RPMI8226 (cell line): ENCODE data around the gene CRACDL.
"Not testable (repeated sequence)": the region's sequence is repeated elsewhere in the genome, so short reads cannot be mapped to it uniquely, and the experiment has no call there.

Experiments used
- DNase-seq: peaks from one replicate; pipeline ENCODE4 v3.0.0-alpha.2; 2015

Gene CRACDL

GRCh38 chr2:98771721-98772524, 164.1 kb downstream of the CRACDL start:
- peak; percentile 71 for DNase-seq

DNA sequence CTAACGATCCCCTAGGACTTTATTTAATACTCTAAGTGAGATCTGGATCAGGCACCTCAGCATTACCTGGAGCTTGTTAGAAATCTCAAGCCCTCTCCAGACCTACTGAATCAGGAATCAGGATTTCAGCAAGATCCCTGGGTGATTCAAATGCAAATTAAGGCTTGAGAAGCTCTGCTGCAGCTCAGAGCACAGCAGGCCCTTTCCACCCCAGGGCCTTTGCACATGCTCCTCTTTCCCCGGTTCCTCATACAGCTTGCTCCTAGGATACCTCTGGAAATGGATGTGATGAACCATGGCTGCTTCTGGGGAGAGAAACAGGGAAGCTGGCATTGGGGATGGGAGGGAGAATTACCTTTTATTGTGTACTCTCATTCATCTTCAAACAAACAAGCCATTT, 164.8 kb downstream of the CRACDL start:
- no peak for DNase-seq

DNA sequence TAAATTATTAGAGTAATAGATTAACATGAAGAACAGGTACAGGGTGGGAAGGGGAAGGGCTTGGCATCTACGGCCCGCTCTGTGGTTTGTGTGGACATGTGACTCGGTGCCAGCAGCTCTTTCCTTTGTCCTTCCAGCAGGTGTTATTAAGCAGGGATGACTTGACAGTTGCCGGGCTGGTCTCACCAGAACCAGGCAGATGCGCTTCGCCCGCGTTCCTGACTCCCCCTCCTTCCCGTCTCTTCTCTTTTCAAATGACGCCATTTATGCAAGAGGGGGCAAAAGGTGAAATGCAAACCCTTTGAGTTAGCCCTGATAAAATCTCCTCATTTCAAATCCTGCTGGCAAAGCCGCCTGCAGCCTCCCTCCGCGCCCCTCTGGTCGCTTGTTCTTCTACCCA, 166.2 kb downstream of the CRACDL start:
- DNase-seq, result no peak

- DNase-seq, result no peak
Observed at GRCh38 chr2:98769114-98769476, 166.9 kb downstream of the CRACDL start.

GRCh38 chr2:98768384-98769113, 167.5 kb downstream of the CRACDL start:
- peak; percentile 51 for DNase-seq

DNA sequence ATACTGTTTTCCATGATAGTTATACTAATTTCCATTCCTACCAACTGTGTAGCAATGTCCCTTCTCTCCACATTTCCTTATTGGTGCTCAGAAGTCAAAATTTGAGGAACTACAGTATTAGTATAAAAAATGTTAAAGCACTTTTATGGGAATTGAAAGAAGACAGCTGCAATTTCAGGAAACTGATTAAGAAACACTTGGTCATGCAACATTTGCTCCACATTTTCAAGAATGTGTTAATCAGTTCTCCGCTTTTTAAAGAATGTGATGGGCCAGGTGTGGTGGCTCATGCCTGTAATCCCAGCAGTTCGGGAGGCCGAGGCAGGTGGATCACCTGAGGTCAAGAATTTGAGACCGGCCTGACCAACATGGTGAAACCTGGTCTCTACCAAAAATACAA, 171.5 kb downstream of the CRACDL start:
- DNase-seq, result no peak

GRCh38 chr2:98763209-98763951, 172.6 kb downstream of the CRACDL start:
- DNase-seq, result no peak

GRCh38 chr2:98761909-98762308, 174.1 kb downstream of the CRACDL start:
- DNase-seq, result no peak

- DNase-seq, result peak; percentile 51
Observed at GRCh38 chr2:98761267-98761781, 174.7 kb downstream of the CRACDL start.

DNA sequence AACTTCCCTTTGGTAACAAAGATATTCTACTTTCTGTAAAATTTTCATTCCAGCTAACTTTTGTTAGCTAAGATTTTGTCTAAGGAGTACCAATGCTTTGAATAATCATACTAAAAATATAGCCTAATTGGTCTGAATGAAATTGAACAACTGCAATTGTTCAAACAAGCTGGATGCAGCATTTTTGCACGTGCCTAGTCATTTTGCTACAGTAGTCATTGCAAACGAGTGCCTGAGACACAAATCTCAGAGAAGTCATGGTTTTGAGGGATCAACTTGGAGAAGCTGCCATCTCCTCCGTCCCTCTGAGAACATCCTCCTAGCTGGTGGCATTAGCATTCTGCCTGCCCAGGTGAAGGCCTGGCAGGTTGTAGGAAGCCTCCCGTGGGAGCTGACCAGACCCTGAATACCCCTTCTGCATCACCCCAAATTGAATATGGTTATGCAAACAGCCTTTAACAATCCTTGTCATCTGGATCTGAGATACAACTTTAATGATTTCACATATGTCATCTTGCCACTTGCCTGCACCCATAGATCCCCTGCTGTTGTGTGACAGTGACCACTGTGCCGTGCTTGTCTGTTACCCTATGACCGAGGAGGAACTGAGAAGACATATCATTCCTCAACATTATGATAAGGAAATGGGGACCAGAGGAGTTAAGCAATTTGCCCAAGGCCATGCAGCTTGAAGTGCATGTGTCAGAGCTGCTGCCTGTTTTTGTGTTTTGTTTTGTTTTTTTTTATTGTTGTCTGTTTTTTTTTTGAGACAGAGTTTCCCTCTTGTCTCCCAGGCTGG, 176.0 kb downstream of the CRACDL start:
- DNase-seq, result no peak

- no peak for DNase-seq
Observed at GRCh38 chr2:98759338-98759737, 176.7 kb downstream of the CRACDL start.

GRCh38 chr2:98757904-98758421, 178.1 kb downstream of the CRACDL start:
- peak; percentile 94 for DNase-seq

DNA sequence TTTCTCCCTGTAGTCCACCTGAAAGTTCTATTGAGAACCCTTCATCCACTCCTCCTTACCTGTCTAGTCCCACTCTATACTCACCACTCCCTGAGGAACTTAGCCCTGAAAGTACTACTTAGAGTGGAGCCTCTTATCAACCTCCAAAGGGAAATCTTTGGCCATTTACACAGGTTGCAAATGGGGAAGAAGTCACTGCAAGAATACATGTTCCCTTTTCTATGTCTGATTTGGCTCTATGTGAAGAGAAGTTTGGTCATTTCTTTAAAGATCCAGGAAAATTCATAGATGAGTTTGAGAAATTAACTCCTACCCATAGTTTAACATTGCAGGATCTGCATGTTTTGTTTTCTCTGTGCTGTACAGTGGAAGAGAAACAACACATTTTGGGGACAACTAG, 182.2 kb downstream of the CRACDL start:
- DNase-seq, result no peak

GRCh38 chr2:98752711-98753110, 183.3 kb downstream of the CRACDL start:
- not testable (repeated sequence) for DNase-seq

DNA sequence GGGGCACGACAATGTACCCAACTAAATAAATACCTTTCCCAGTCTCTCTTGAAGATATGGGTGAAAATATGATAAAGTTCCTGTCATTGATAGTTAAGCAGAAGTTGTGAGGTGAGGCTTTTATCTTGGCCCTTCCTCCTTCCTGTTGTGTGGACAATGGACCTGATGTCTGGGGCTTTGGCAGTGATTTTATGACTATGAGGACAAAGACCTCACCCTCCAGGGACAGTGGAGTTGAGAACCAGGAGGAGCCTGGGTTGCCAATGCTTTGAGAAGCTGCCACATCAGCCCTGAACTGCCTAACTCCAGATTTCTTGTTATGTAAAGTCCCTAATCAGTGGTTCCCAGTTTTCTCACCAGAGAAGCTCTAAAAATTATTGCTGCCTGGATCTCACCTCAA, 184.3 kb downstream of the CRACDL start:
- no peak for DNase-seq

- no peak for DNase-seq
Observed at GRCh38 chr2:98750593-98751282, 185.3 kb downstream of the CRACDL start.

GRCh38 chr2:98749066-98749450, 187.0 kb downstream of the CRACDL start:
- DNase-seq, result peak; percentile 92

GRCh38 chr2:98748292-98749065, 187.5 kb downstream of the CRACDL start:
- no peak for DNase-seq

DNA sequence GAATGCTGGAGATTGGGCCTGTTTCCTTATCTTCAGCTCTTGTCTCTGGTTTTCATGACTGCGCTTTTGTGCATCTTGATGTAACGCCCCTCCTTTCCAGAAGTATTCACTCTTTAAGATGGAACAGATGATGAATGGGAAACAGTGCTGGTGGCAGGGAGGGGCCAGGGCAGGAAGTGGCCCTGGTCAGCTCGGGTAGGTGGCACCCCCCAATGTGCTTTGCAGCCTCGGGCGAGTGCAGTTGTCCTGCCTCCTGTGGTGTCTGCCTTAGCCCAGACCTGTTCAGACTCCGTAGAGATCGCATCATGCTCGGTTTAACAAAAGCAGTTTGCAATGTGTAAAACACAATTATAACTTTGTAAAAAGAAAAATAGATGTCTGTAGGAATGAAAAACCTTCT, 188.1 kb downstream of the CRACDL start:
- no peak for DNase-seq

GRCh38 chr2:98746426-98746825, 189.6 kb downstream of the CRACDL start:
- DNase-seq, result no peak

DNA sequence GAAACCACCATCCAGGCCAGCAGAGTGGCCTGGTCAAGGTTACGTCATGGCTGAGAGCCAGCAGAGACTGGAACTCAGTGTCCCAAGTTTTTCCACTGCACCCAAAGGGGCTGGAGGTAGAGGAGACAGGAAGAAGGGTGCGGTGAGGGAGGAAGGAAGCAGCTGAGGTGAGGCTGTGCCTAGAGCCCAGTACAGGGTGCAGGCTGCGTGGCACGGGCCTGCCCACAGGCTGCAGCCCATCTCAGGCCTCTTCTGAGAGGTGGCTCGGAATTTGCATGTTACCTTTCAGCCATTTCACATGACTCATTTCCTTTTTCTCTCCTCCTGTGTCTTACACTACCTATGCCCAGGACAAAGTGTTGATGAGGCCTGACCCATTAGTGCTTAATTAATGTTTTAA, 191.4 kb downstream of the CRACDL start:
- DNase-seq, result no peak
